Measurements from ENCODE around the gene FOXF2. TPM values are rescaled to one million over a fixed set of nuclear protein-coding genes. Genes with fewer than 3 reads are reported as not detected.

FOXF2 gene
- total RNA-seq, 1 donor from 2014 or later = not detected

DNA sequence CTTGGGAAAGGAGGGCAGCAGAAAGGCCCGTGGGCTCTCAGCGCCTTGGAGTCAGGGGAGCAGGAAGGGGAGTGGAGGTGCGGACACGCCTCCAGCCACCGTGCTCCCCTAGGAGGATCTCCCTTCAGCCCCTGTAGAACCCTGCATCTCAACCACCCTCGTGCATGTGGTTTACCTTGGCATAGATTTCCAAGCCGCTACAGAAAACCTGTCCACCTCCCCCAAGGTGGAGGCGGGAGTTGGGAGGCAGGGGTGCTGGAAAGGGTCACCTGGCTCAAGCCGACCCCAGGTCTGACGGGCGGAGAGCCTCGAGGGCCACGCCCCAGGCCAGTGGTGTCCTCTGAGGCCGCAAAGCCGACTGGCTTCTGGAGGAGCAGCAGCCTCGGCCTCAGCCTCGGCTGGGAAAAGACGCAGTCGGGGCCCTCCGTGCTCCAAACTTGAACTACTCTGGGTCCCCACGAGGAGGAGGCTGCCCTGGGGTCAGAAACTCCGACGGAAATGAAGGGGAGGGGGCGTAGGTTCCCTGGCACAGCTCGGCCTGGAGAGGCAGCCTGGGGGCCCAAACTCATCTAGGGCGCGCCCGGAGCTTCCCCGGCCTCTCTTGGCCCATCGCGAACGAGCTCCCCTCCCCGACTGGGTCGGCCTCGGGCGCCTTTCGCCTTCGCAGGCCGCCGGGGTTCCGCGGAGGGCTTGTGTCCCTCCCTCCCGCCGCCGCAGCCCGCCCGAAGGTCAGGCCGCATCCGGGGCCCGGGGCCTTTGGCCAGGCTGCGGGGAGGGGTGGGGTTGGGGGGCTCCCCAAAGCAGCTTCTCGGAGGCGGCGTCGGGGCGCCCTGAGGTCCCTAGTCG lies 6.3 kb upstream of the FOXF2 start:
- no peaks in the 10 kb centered on the region for H3K4me1 Mint-ChIP-seq (ENCODE audit: low read depth)
- H3K27ac Mint-ChIP-seq = no peak overlapping the region
- no peak for TF ChIP-seq CTCF (IDR thresholded peaks at IDR 0.05; ENCODE audit: unreplicated experiment)
- no peaks in the 10 kb centered on the region for H3K9me3 Mint-ChIP-seq (ENCODE audit: low read depth)
- H3K4me3 Mint-ChIP-seq (ENCODE audit: low read depth) = no peak overlapping the region
- peaks cover 85% of the 10 kb centered on the region for H3K27me3 Mint-ChIP-seq
- no peaks in the 10 kb centered on the region for H3K36me3 Mint-ChIP-seq (ENCODE audit: insufficient read depth)
- no peak for DNase-seq (ENCODE audit: low spot score, unreplicated experiment)

DNA sequence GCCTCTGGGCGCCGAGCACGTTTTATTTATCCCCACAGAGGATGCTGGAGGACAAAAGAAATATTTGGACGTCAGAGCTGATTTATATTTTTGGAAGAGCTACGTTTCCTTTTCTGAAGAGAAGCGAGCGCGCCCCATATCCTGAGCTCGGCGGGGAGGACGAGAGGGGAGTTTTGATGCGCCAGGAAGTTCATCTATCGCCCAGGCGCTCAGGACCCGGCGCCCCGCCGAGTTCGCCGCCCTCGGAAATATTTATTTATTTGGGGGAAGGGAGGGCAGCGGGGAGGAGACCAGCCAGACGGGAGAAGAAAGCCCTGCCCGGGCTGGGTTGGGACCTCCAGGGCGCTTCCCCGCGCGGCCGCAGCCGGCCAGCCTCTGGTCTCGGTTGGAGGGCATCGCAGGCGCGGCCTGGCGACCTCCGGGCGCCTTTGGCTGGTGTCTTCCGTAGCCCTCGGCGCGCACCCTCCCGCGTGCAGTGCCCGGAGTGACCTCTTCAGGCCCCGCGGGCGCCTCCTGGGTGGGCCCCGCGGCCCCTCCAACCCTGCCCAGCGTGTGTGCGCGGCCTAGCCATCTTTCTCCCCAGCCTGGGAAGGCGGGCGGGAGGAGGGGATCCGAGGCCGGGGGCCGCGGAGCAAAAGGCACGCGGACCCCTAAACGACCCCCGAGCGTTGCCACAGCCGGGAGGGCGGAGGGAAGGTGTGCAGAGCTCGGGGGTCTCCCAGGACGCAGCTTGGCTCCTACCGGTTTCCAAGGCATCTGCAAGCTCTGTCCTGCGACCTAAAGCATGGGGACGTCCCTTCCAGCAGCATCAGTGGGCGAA lies 5.4 kb upstream of the FOXF2 start:
- H3K4me1 Mint-ChIP-seq (ENCODE audit: low read depth) = peaks cover 1% of the 10 kb centered on the region
- peaks cover 87% of the 10 kb centered on the region for H3K27me3 Mint-ChIP-seq
- H3K27ac Mint-ChIP-seq = no peak overlapping the region
- no peak overlapping the region for H3K4me3 Mint-ChIP-seq (ENCODE audit: low read depth)
- H3K36me3 Mint-ChIP-seq (ENCODE audit: insufficient read depth) = no peaks in the 10 kb centered on the region
- no peaks in the 10 kb centered on the region for H3K9me3 Mint-ChIP-seq (ENCODE audit: low read depth)
- TF ChIP-seq CTCF (IDR thresholded peaks at IDR 0.05; ENCODE audit: unreplicated experiment) = no peak
- DNase-seq (ENCODE audit: low spot score, unreplicated experiment) = no peak

DNA sequence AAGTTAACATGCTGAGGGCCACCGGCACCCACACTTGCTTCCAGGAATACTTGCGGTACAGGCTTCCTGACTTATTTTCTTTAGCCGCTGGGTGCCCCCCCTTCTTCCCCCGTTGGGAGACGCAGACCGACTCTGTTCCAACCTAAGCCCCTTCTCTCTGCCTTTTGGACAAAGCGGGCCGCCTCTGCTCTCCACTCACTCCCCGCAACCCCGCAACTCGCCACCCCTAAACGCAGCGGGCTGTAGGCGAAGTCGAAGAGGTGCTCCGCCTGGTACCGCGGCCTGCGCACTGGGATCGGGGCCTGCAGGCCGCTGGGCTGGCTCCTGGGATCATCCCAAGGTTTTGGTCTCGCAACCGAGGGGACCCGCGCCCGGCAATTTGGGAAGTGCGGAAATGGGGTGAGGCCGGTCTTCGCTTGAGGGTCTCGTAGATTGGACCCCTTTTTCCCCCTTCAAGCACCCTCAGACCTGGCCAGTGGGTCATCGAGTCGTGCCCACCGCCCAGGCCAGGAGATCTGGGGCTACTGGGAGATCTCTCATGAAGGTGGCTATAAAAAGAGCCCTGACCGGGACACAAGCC lies 4.7 kb upstream of the FOXF2 start:
- TF ChIP-seq CTCF (IDR thresholded peaks at IDR 0.05; ENCODE audit: unreplicated experiment) = no peak

GRCh38 chr6:1385129-1386037 lies 4.0 kb upstream of the FOXF2 start:
- TF ChIP-seq CTCF (IDR thresholded peaks at IDR 0.05; ENCODE audit: unreplicated experiment) = no peak
- DNase-seq (ENCODE audit: low spot score, unreplicated experiment) = no peak
- Mint-ChIP-seq H3K27ac (no peak overlapping the region), H3K4me3 (ENCODE audit: low read depth) (no peak overlapping the region), H3K36me3 (ENCODE audit: insufficient read depth) (no peaks in the 10 kb centered on the region), H3K9me3 (ENCODE audit: low read depth) (no peaks in the 10 kb centered on the region), H3K4me1 (ENCODE audit: low read depth) (peaks cover 4% of the 10 kb centered on the region), H3K27me3 (peaks cover 80% of the 10 kb centered on the region)

More for the DNA sequence above, 4.7 kb upstream of the FOXF2 start:
- H3K9me3 Mint-ChIP-seq (ENCODE audit: low read depth) = no peaks in the 10 kb centered on the region
- peaks cover 1% of the 10 kb centered on the region for H3K4me1 Mint-ChIP-seq (ENCODE audit: low read depth)
- DNase-seq (ENCODE audit: low spot score, unreplicated experiment) = no peak
- H3K36me3 Mint-ChIP-seq (ENCODE audit: insufficient read depth) = no peaks in the 10 kb centered on the region
- H3K4me3 Mint-ChIP-seq (ENCODE audit: low read depth) = no peak overlapping the region
- H3K27me3 Mint-ChIP-seq = peaks cover 84% of the 10 kb centered on the region
- H3K27ac Mint-ChIP-seq = no peak overlapping the region
